NCI-H1417 treated with DMSO at 0.1 percent for 48 hours (cell line): Measurements from ENCODE around the gene DLX1.
"Not testable (repeated sequence)": the region's sequence is repeated elsewhere in the genome, so short reads cannot be mapped to it uniquely, and the experiment has no call there.

ENCODE experiments used
- DNase-seq: peaks from one replicate; lab custom pipeline; 2025; lab: John Stamatoyannopoulos, UW

DLX1 gene

DNA sequence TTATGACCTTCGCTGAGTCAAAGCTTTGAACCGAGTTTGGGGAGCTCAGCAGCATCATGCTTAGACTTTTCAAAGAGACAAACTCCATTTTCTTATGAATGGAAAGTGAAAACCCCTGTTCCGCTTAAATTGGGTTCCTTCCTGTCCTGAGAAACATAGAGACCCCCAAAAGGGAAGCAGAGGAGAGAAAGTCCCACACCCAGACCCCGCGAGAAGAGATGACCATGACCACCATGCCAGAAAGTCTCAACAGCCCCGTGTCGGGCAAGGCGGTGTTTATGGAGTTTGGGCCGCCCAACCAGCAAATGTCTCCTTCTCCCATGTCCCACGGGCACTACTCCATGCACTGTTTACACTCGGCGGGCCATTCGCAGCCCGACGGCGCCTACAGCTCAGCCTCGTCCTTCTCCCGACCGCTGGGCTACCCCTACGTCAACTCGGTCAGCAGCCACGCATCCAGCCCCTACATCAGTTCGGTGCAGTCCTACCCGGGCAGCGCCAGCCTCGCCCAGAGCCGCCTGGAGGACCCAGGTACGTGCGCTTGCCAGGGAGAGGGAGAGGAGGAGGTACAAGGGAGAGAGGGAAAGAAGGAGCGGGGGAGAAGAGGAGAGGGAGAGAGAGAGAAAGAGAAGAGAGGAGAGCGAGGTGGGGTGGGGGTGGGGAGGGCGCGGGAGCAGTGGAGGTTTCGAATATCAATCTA lies at the start of gene DLX1:
TSS of gene DLX1 (plus strand) at position 48 of the 700 bp plus-strand sequence. CDS start at position 219, 171 bp downstream.
- DNase-seq, result no peak

DNA sequence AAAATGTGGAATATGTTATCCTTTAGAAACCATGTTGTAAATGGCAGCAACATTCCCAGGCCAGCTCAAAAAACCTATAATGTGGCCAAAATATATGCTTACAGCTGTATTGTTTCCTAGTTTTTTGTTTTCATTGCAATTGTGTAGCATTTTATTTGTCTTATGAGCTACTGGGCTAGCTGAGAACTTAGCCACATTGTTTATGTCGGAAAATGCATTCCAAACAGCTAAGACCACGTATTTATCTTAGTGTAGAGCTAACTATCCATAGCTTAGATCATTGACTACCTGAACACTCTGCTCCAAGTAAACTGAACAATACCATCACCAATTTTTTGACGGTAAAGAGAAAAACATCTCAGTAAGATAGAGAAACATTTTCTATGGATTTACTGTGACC lies 47.2 kb upstream of the DLX1 start:
- no peak for DNase-seq

DNA sequence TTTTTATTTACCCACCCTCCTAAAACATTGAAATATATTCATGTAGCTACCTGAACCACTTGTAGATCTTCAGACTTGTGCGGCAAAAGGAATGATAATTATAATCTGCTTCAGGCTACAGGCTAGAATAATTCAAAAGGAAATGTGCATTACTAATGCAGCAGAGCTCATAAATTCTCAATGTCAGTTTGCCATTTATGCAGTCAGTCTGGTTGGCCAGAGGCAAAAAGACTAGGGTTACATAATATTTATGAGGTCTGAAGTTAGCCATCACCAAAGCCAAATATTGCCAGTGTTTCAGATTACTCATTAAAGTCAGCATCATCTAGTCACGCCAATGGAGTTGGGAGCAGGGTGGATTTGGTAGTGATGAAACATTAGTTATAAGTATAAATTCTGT lies 46.7 kb upstream of the DLX1 start:
- no peak for DNase-seq

DNA sequence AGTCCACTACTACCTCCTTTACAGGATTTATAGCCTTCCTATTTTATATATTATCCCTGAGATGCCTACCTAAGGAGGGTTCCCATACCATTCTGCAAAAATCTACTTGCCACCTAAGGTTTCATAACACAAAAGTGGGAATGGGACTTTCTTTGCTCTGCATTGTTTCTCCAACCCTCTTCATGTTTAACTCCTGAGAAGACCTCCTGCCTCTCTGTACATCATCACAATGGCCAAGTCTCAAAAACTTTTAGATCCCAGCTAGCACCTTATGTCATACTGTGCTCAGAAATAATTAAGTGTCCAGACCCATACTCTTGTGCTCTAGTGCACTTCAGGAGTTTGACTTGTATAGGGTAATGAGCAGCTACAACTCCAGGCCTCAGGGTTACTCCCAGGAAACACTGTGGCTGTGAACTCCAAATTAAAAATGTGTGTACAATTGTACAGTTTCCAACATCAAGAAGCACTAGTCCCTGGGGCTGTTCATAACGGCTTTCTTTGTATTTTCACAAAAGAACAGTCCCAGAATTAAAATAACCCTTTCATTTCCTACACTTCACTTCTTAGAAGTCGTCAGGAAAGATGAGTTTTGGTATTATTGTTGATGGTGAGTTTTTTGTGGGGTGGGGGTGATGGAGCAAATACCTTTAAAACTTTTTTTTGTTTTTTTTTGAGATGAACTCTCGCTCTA lies 46.1 kb upstream of the DLX1 start:
- no peak for DNase-seq

DNA sequence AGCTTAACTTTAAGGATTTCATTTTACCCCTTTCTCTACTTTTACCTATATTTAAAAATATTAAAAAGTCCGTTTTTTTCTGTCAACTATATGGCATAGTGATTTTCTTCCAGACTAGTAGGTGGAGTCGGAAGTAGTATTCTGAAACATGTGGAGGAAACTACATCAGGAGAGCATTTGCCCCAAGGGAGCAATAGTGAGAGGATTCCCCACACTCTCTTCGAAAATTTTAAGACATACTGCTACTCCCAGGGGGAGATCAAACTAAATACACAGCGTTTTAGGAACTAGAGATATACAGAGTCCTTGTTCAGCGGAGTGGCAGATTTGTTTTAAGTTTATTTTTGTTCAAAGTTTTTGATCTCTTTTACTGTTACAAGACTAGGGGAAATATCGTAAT lies 45.0 kb upstream of the DLX1 start:
- DNase-seq, result no peak

DNA sequence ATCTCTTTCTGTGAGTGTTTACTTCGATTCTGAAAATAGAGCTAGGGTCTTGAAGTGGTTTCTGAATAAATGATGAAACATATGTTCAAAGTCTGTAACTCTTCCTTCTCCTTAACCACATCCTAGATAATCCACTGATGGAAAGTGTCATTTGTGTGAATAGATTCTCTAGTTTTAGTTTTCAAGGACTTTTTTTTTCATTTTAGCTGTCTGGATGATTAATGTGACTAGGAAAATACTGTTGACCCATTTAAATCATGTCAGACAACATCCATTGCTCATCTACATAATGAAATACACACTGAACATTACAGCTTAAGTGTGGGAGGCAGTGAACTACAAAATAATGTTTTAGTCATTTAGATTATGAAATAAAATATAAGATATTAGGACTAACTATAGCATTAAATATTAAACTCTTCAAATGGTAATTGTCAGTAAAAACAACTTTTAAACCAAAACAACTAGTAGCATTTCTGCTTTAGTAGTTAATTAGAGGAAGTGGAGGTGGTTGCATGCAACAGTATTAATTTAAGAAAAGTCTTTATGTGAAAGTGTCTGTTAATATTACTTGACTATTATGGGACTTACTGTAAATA lies 39.1 kb upstream of the DLX1 start:
- no peak for DNase-seq

DNA sequence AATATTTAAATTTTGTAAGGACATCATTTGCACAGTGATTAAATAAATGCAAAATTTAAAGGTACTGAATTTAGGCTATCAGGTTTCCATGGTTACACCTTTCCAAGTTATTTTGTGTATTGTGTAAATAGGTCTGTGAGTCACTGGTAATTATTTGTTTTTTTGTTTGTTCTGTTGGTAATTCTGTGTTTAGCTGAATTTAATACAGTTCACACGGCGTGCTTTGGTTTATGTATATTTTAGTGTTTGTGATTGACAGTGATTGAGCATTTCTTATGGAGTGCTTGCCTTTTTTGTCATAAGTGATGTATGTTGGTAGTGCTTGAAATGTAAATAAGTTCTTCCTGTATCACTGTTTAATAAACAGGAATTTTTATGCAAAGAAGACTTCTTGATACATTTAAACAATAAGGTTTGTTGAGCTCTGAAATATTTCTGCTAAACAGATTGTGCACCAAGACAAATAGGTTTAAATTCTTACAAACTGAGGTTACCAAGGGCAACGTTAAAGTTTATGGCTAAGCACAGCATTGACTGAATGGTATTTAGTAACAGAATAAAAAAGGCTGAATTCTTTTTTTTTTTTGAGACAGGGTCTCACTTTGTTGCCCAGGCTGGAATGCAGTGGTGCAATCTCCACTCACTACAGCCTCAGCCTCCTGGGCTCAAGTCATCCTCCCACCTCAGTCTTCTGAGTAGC lies 38.3 kb upstream of the DLX1 start:
- DNase-seq, result no peak

DNA sequence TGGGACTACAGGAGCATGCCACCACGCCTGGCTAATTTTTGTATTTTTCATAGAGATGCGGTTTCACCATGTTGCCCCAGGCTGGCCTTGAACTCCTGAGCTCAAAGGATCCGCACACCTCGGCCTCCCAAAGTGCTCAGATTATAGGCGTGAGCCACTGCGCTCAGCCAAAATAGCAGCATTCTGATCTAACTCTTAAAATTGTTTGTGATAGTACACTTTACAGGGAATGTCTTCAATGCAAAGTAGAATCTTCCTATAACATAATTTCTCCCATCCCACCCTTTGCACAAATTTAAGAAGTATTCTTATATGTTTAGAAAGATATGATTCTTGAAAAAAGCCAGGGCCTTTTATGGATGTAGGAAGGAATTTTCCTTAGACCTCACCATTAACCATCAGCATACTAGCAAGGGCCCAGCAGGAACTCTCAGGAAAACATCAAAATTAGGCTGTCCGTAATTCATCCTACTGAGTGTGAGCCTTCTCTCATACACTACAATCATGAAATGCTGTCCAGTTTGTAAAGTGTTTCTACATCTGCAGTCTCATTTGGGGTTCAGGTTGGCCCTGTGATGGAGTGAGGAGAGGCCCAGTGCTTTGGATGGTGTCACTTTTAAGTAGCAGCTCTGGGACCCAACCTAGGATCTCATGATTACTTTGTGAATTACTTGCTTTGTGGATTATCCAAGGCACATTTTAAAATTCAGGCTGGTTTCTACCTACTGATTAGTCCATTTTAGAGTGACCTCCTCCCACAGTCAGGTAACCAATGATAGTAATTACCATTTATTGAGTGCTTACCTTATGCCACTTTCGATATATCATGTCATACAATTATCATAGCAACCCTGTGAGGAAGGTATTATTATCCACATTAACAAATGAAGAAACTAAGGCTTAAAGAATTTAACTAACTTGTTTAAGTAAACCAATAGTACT lies 37.5 kb upstream of the DLX1 start:
- no peak for DNase-seq

DNA sequence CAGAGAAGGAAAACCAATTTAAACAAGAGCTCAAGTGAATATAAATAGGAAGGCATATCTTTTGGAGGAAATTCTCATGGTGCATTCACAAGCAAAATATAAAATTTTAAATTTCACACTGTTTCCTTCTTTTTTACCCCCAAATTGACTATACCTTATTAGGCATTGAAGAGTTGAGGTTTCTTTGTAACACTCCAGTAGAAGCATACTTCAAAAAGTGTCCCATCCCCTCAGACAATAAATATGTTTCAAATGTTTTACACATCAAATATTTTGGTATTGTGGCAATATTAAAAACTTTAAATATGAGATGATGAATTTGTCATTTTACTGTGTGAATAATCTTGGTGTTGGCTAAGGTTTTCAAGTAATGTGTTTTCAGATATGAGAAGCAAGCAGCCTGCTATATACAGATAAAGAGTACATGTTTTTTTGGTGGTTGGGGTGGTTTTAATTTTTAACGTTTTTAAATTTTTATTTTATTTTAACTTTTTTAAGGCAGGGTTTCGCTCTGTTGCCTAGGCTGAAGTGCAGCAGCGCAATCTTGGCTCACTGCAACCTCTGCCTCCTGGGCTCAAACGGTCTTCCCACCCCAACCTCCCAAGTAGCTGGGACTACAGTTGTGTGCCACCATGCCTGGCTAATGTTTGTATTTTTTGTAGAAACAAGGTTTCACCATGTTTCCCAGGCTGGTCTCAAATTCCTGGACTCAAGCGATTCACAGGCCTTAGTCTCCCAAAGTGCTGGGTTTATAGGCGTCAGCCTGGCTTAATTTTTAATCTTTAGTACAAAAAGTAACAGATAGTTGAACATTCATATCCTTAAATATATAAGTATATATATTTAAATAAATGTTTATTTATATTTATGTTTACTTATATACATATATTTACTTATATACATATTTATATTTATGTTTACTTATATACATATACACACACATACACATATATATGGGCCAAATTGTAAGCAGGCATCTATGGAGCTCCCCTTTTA lies 36.5 kb upstream of the DLX1 start:
- no peak for DNase-seq

DNA sequence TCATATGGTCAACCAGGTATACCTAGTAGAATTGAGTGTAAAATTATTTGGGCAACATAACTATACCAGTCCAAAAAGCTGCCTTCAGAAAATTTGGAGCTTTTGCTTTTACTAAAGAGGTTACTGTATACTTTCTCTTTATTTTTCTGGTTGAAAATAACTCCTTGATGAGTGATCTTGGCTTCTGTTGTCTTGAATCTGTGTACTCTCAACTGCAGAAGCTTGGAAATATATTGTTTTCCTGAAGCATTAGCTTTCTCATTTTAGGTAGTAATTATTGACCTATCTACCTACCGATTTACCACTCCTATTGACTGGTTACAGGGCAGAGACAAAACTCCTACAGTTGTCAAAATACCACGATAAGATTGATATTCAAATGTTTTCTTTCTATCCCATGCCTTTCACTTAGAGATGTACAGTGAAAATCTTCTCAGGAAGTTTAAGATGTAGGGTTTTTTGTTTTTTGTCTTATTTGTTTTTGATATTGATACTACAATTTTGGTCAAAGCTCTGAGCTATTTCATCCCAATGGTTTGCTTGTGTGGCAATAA lies 35.7 kb upstream of the DLX1 start:
- no peak for DNase-seq

DNA sequence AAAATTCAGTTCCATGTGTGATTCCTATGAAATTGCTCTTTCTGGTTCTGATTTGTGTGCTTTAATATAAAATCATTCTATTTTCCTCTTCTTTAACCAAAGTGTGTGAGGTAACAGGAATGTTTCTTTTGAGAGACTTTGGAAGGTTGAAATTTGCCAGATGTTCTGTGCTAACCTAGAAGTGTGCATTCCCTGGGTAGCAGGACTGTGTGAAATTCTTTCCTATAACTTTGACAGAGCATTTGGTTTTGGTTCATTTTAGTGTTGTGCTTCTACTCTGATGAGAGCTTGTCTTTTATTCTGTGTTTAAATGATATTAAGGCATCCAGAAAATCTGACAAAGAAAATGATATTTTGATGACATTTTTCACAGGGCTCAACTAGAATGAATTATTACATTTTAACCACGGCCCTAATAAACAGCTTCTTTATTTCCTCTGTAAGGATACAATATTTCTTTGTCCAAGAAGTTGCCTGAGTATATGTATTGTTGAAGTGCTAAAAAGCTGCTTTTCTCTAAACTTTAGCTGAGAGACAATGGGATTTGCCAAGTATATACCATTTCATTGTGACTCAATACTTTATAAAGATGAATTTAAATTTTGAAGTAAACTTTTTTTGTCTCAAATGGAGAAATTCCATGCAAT lies 34.7 kb upstream of the DLX1 start:
- DNase-seq, result no peak

DNA sequence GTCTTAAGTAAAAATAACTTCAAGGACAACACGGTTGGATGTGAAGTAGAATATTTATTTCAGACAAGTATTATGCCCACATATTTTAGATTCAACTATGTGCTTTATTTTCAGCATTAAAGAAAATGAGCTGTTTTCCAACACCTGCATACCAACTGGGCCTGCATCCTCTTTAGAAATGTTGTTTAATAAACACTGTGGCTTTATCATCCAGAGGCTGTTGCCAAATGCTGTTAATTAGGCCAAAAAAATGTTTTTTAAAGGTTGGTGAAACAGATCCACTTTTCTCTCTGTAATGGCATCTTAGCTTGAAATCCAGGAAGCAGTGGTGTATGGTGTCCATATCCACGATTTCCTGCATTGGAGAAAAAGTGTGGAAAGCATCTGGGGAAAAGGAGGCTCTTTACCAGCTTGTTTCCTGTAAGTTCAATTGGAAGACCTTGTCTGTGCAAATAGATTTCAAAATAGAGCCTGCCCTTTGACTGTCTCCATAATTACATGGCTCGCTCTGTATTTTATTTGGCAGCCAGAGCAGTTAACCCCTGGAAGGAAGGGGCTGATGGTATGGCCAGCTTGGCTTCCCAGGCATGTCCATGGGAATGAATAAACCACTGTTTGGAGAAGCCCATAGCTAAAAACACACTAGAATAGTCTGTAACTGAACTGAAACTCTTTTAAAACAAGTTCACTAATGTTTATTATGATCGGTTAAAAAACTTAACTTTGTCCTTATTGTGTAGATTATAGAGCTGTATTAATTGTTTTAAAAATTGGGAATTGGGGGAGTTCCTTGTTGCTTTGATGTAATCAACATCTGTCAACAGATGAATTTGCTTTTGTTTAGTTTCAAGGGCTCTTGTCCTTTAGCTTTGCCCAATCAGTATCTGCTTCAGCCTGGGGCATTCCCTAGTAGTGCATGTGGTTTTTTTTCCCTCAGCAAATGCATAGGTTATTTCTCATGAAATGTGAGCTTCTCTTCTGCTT lies 33.0 kb upstream of the DLX1 start:
- no peak for DNase-seq

DNA sequence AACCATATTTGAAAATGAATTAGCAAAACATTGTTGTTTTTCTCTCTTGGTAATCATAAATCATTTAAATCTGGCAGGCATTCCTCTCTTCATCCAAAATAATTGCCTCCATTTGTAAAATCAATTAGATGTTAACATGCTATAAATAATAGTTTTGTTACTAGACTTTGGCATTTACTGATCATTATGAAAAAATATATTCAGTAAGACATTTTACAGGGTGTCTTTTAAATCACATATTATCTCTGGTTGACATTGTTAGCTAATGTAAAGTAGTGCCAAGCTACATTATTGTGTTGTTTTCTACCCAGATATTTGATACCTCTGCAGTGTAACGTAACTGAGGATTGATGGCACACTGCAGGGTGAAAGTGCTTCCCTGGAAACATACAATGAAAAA lies 31.8 kb upstream of the DLX1 start:
- DNase-seq, result no peak

DNA sequence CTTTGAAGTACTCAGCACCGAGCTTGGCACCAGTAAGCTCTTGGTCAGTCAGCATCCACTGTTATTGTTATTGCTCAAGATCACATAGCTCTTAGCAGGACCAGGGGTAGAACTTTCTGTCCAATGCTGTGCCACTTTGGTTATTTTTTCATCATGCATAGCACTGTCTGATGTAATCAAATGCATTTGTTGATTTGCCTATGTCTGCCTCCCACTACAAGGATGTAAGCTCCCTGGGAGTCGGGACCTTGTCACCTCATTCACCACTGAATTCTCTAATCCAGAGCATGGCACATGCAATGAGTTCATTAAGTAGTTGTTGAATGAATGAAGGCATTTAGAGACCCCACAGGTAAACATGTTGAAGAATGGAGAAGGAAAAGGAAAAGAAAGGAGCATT lies 29.0 kb upstream of the DLX1 start:
- DNase-seq, result no peak

DNA sequence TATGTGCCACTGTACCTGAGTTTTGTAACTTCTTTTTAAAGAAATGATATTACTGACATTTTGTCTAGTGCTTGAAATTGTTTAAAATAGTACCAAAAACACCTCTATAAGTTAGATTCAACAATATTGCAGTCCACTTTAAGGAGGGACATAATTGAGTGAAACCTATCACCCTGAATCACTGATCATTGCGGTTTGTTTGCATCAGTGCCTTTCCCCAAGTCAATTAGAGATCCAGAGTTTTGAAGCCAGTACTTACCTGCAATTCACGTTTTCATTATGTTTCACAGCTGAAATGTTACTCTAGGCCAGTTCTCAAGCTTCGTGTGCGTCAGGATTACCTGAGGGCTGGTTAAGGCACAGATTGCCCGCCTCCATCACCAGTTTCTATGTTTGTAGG lies 26.6 kb upstream of the DLX1 start:
- no peak for DNase-seq

DNA sequence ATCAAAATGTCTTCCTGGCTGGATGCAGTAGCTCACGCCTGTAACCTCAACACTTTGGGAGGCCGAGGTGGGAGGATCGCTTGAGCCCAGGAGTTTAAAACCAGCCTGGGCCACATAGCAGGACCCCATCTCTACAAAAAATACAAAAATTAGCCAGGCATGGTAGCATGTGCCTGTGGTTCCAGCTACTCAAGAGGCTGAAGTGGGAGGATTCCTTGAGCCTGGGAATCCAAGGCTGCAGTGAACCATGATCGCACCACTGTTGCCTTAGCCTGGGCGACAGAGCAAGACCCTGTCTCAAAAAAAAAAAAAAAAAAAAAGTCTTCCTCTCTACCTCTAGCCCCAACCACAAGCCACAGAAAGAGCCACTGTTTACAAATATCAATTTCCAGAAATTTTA lies 25.2 kb upstream of the DLX1 start:
- not testable (repeated sequence) for DNase-seq

DNA sequence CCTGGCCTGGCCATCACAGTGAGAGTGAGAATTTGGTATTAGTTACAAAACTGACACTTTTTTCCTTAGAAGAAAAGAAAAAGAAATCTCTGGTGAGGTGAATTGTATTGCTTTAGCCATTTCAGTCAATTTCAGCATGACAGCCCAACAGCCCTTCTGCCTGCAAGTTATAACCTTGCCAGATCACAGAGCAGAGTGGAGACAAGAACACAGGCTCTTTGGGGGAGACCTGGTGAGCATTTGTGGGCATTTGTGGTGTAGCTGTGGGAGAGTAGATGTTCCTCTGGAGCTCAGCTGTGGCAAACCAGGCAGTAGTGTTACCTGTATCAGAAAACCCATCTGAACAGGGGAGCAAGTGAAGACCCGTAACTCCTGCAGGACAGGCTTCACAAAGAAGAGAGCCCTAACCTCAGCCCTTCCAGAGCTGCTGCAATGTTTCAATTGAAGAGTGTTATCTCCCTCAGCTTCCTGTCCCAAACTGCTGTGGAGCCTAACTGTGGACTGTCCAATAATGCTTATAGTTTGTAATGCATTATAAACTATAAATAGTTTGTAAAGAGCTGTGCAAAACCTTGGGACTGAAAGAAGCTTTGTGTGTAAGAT lies 22.8 kb upstream of the DLX1 start:
- no peak for DNase-seq

DNA sequence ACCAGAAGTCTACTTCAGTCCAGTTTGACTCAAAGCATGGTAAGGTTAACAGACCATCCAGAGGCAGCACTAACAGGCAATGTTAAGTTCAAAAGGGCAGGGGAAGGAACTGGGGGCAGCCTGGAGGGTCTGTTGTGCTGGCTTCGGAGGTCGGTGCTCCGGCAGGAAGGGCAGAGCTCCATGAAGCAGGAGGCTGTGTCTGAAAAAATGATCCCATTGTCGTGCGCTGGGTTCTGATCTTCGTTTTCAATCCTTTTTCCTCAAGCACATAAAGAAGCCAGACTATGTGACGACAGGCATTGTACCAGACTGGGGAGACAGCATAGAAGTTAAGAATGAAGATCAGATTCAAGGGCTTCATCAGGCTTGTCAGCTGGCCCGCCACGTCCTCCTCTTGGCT lies 21.9 kb upstream of the DLX1 start:
- no peak for DNase-seq
